ENCODE results near the gene GTPBP6. TPM values are rescaled to one million over a fixed set of nuclear protein-coding genes. Genes with fewer than 3 reads are reported as not detected.

Gene GTPBP6
- total and polyA plus RNA-seq, 2 donors (not counting 3 experiments of a cell fraction or from before 2014, with no cell fraction given) = 39.1 to 63.5 TPM

GRCh38 chrX:298993-299392 is 19.6 kb downstream of the GTPBP6 start:
- dilution Hi-C loops (cut with MboI; ENCODE audit: extremely low pct_ligation_motif_present, low sequenced_read_pairs) = no loop called here
- Histone ChIP-seq H3K27ac (ENCODE audit: insufficient read depth, low read depth, low read length) (no peak overlapping the region), H3K9me1 (replicated peaks; ENCODE audit: control insufficient read depth, extremely low read depth, insufficient read depth, low read length) (no peaks in the 10 kb centered on the region), H3K79me2 (ENCODE audit: control insufficient read depth, insufficient read depth, low read length) (no peaks in the 10 kb centered on the region), H3K4me3 (replicated peaks in 1 of 3; ENCODE audit: insufficient read depth in 1 of 3, low read depth in 1 of 3, low read length in 3 of 3) (no peak overlapping the region), H3K36me3 (ENCODE audit: control insufficient read depth in 2 of 2, extremely low read depth in 1 of 2, insufficient read depth in 2 of 2, low read length in 2 of 2) (no peaks in the 10 kb centered on the region), H3K9ac (replicated peaks; ENCODE audit: extremely low read depth, insufficient read depth, low read length) (no peak overlapping the region), H3K27me3 (ENCODE audit: control insufficient read depth in 2 of 2, insufficient read depth in 2 of 2, low read length in 2 of 2) (no peaks in the 10 kb centered on the region), H4K20me1 (replicated peaks; ENCODE audit: control insufficient read depth, extremely low read depth, insufficient read depth, low read length) (no peaks in the 10 kb centered on the region), H2AFZ (ENCODE audit: low read depth, low read length) (no peak overlapping the region), H3K4me1 (ENCODE audit: control insufficient read depth, extremely low read depth, insufficient read depth, low read length) (no peaks in the 10 kb centered on the region), H3K9me3 (replicated peaks; ENCODE audit: control insufficient read depth, insufficient read depth, low read length) (no peaks in the 10 kb centered on the region), H3K4me2 (ENCODE audit: insufficient read depth, low read length) (no peak overlapping the region)
- DNase-seq (ENCODE audit: low read depth, low spot score) = no peak
- FAIRE-seq = no peak
- POLR2A ChIA-PET = no interaction called here
- no peak for TF ChIP-seq POLR2A (IDR thresholded peaks at IDR 0.05; ENCODE audit: low read depth, low read length)
- no peak for TF ChIP-seq EZH2 (IDR thresholded peaks at IDR 0.05; ENCODE audit: borderline replicate concordance, low read depth, low read length, severe bottlenecking)
- TF ChIP-seq JUN (IDR thresholded peaks at IDR 0.05; ENCODE audit: borderline replicate concordance, insufficient read depth, insufficient read length, low read depth) = no peak
- TF ChIP-seq CTCF (IDR thresholded peaks at IDR 0.05; ENCODE audit: extremely low read depth in 1 of 2, insufficient read depth in 1 of 2, low read depth in 1 of 2, low read length in 2 of 2) = no peak
- no peak for TF ChIP-seq POLR2AphosphoS5 (IDR thresholded peaks at IDR 0.05; ENCODE audit: insufficient read depth, low read depth, low read length)
- TF ChIP-seq GATA2 (IDR thresholded peaks at IDR 0.05; ENCODE audit: insufficient read depth, insufficient read length, low read depth, low read length) = no peak
- TF ChIP-seq MYC (IDR thresholded peaks at IDR 0.05; ENCODE audit: low read depth, low read length) = no peak
- intact Hi-C loops (cut with micrococcal nuclease) = no loop called here
- CTCF ChIA-PET = no interaction called here
- BruUV-seq (replicated peaks) = no TSS peak

GRCh38 chrX:295136-295535 is 23.5 kb downstream of the GTPBP6 start:
- Histone ChIP-seq H3K4me3 (replicated peaks in 1 of 3; ENCODE audit: insufficient read depth in 1 of 3, low read depth in 1 of 3, low read length in 3 of 3) (no peak overlapping the region), H2AFZ (ENCODE audit: low read depth, low read length) (no peak overlapping the region), H3K4me1 (ENCODE audit: control insufficient read depth, extremely low read depth, insufficient read depth, low read length) (no peaks in the 10 kb centered on the region), H3K9me3 (replicated peaks; ENCODE audit: control insufficient read depth, insufficient read depth, low read length) (no peaks in the 10 kb centered on the region), H3K9ac (replicated peaks; ENCODE audit: extremely low read depth, insufficient read depth, low read length) (no peak overlapping the region), H3K27ac (ENCODE audit: insufficient read depth, low read depth, low read length) (no peak overlapping the region), H3K4me2 (ENCODE audit: insufficient read depth, low read length) (no peak overlapping the region), H3K79me2 (ENCODE audit: control insufficient read depth, insufficient read depth, low read length) (no peaks in the 10 kb centered on the region), H3K9me1 (replicated peaks; ENCODE audit: control insufficient read depth, extremely low read depth, insufficient read depth, low read length) (no peaks in the 10 kb centered on the region), H3K36me3 (ENCODE audit: control insufficient read depth in 2 of 2, extremely low read depth in 1 of 2, insufficient read depth in 2 of 2, low read length in 2 of 2) (peaks cover 0 to 3% of the 10 kb centered on the region in 2 experiments), H3K27me3 (ENCODE audit: control insufficient read depth in 2 of 2, insufficient read depth in 2 of 2, low read length in 2 of 2) (no peaks in the 10 kb centered on the region), H4K20me1 (replicated peaks; ENCODE audit: control insufficient read depth, extremely low read depth, insufficient read depth, low read length) (no peaks in the 10 kb centered on the region)
- TF ChIP-seq JUN (IDR thresholded peaks at IDR 0.05; ENCODE audit: borderline replicate concordance, insufficient read depth, insufficient read length, low read depth) (no peak), POLR2A (IDR thresholded peaks at IDR 0.05; ENCODE audit: low read depth, low read length) (no peak), POLR2AphosphoS5 (IDR thresholded peaks at IDR 0.05; ENCODE audit: insufficient read depth, low read depth, low read length) (no peak), FOS (IDR thresholded peaks at IDR 0.05; ENCODE audit: borderline replicate concordance, insufficient read depth, low read length) (no peak)
- BruUV-seq (replicated peaks) = no TSS peak
- dilution Hi-C loops (cut with MboI; ENCODE audit: extremely low pct_ligation_motif_present, low sequenced_read_pairs) = no loop called here
- POLR2A ChIA-PET = no interaction called here
- CTCF ChIA-PET = no interaction called here
- FAIRE-seq (no peak), DNase-seq (ENCODE audit: low read depth, low spot score) (no peak)
- intact Hi-C loops (cut with micrococcal nuclease) = no loop called here
